ENCODE data around the gene STING1. TPM values are rescaled to one million over a fixed set of nuclear protein-coding genes. Genes with fewer than 3 reads are reported as not detected.

The STING1 gene
- total and polyA plus RNA-seq, 2 of the 13 experiments (the other 11 are each of a cell fraction or from before 2014, with no cell fraction given), result 1.3 to 4.4 TPM

DNA sequence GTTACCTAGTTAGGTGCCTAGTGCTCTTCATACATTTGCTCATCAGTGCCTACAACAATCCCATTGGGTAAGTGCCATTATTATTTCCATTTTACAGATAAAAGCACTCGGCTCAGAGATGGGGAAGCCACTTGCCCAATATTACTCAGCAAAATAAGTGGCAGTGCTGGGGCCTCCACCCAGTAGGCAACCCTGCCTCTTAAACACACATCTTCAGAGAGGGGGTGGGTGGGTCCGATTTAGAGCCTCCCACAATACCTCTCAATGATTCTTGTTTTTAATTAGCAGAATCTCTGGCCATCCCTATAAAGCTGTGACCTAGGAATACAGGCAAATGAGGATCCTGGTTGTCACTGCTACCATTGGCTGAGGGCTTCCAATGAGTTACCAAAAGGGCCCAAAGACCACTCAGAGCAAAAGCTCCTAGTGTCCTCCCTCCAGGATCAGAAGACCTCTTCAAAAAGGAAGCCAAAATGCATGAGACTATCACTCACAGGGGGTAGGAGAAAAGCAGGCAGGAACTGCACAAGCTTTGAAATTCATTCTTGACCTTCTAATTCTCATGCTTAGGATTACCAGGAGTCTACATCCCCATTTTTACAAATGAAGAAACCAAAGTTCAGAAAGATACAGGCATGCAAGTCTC, 42.5 kb upstream of the STING1 start:
- no peak for DNase-seq (ENCODE audit: low spot score)
- 22% methylated on average over 2 of the region's 2 CpGs for WGBS (ENCODE audit: low lambda C conversion rate)
- H3K4me1 ChIP-seq (ENCODE audit: insufficient read depth, low read length), result peaks cover 74% of the 10 kb centered on the region
- H4K20me1 ChIP-seq (ENCODE audit: insufficient read depth, low read length), result no peaks in the 10 kb centered on the region
- peak overlapping the region; percentile 60 for H3K27ac ChIP-seq (ENCODE audit: extremely low read length, insufficient read depth, low read length)
- no peak for FAIRE-seq
- H3K4me2 ChIP-seq (ENCODE audit: low read depth, low read length), result peak overlapping the region; percentile 82
- peaks cover 58% of the 10 kb centered on the region for H3K79me2 ChIP-seq (ENCODE audit: insufficient read depth, low read length)
- POLR2A ChIA-PET, result interaction anchor here (1.0 to 1.6 kb wide), 3 partner anchors 12 to 21 kb away, joined by 3 read pairs; no protein-coding TSS in a partner anchor
- peak overlapping the region; percentile 74 for H3K9ac ChIP-seq (ENCODE audit: insufficient read depth, low read depth, low read length)
- in situ Hi-C loops (cut with HindIII; ENCODE audit: extremely low pct_ligation_motif_present, low pct_unique_long_range_greater_than_20kb), result no loop called here
- H2AFZ ChIP-seq (ENCODE audit: low read length), result peak overlapping the region; percentile 62
- H3K27me3 ChIP-seq (ENCODE audit: control insufficient read depth in 1 of 2, insufficient read depth in 2 of 2, low read length in 2 of 2), result no peaks in the 10 kb centered on the region; a peak in 1 of 5 replicates
- H3K9me3 ChIP-seq (ENCODE audit: low read length), result no peaks in the 10 kb centered on the region
- intact Hi-C loops (cut with micrococcal nuclease; ENCODE audit: unreplicated experiment), result loop anchor here (5.0 kb wide), 1 partner anchor 52 kb away; no protein-coding TSS in a partner anchor
- H3K4me3 ChIP-seq (replicated peaks in 1 of 3; ENCODE audit: insufficient read depth in 1 of 3, low read depth in 2 of 3, low read length in 3 of 3), result peak overlapping the region; percentile 49 to 73 (median 69)
- no peaks in the 10 kb centered on the region for H3K36me3 ChIP-seq (replicated peaks in 1 of 2; ENCODE audit: control insufficient read depth in 1 of 2, insufficient read depth in 2 of 2, low read length in 2 of 2)
- peak; percentile 58 for ATAC-seq
- BruUV-seq (replicated peaks), result no TSS peak
- CTCF ChIA-PET (ENCODE audit: low intra/inter-chr PET ratio, low total read pairs), result no interaction called here
- TF ChIP-seq ZNF788 (CRISPR knock-in tag; IDR thresholded peaks at IDR 0.05; ENCODE audit: borderline replicate concordance) (no peak), NRL (CRISPR knock-in tag; IDR thresholded peaks at IDR 0.05; ENCODE audit: borderline replicate concordance) (no peak), FOXO1 (CRISPR knock-in tag; IDR thresholded peaks at IDR 0.05) (no peak), BORCS8-MEF2B (CRISPR knock-in tag; IDR thresholded peaks at IDR 0.05) (no peak), ZNF501 (CRISPR knock-in tag; IDR thresholded peaks at IDR 0.05) (peak; percentile 2; the same call in 1 of the 2 replicates), SAP130 (CRISPR knock-in tag; IDR thresholded peaks at IDR 0.05; ENCODE audit: low read depth) (peak; percentile 33; the same call in 1 of the 2 replicates), PPARG (CRISPR knock-in tag; conservative IDR thresholded peaks at IDR 0.05) (0 out of 2 replicates have a peak, but pooled peaks have one; percentile 8), PHB2 (IDR thresholded peaks at IDR 0.05; ENCODE audit: partially characterized antibody) (no peak), ZNF30 (CRISPR knock-in tag; IDR thresholded peaks at IDR 0.05) (no peak), CBX5 (CRISPR knock-in tag; IDR thresholded peaks at IDR 0.05; ENCODE audit: borderline replicate concordance) (no peak), ZNF343 (CRISPR knock-in tag; IDR thresholded peaks at IDR 0.05) (no peak), POLR2AphosphoS5 (IDR thresholded peaks at IDR 0.05; ENCODE audit: low read depth, low read length) (peak; percentile 64), AKAP8 (CRISPR knock-in tag; IDR thresholded peaks at IDR 0.05) (no peak), DRAP1 (CRISPR knock-in tag; IDR thresholded peaks at IDR 0.05) (peak; percentile 91), ZNF280D (CRISPR knock-in tag; IDR thresholded peaks at IDR 0.05) (no peak), FOXO4 (CRISPR knock-in tag; conservative IDR thresholded peaks at IDR 0.05) (0 out of 2 replicates have a peak, but pooled peaks have one; percentile 15), YEATS4 (CRISPR knock-in tag; IDR thresholded peaks at IDR 0.05; ENCODE audit: borderline replicate concordance) (no peak)
- TF ChIP-seq, protein P1, sequence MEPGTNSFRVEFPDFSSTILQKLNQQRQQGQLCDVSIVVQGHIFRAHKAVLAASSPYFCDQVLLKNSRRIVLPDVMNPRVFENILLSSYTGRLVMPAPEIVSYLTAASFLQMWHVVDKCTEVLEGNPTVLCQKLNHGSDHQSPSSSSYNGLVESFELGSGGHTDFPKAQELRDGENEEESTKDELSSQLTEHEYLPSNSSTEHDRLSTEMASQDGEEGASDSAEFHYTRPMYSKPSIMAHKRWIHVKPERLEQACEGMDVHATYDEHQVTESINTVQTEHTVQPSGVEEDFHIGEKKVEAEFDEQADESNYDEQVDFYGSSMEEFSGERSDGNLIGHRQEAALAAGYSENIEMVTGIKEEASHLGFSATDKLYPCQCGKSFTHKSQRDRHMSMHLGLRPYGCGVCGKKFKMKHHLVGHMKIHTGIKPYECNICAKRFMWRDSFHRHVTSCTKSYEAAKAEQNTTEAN (CRISPR knock-in tag; conservative IDR thresholded peaks at IDR 0.05), result no peak
- TF ChIP-seq, protein P2, sequence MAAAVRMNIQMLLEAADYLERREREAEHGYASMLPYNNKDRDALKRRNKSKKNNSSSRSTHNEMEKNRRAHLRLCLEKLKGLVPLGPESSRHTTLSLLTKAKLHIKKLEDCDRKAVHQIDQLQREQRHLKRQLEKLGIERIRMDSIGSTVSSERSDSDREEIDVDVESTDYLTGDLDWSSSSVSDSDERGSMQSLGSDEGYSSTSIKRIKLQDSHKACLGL (CRISPR knock-in tag; IDR thresholded peaks at IDR 0.05), result no peak

Measured in HepG2 (cell line).